Measurements from ENCODE around the gene ACTL7B.
A peak's percentile ranks its signal among the peaks of the same experiment; 100 is the strongest.
"Not testable (repeated sequence)": the region's sequence is repeated elsewhere in the genome, so short reads cannot be mapped to it uniquely, and the experiment has no call there.

The ACTL7B gene

DNA sequence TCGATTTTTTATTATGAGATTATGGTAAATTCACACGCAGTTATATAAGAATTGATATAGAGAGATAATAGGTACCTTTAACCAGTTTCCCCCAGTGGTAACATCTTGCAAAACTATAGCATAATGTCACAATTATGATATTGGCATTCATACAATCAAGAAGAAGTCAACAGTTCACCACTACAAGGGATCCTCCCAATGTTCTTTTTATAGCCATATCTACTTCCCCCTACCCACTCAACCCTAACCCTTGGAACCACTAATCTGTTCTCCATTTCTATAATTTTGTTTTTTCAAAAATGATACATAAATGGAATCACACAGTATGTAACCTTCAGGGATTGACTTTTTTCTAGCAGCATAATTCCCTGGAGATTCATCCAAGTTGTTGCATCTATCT, 9.8 kb downstream of the ACTL7B start:
- no peak for DNase-seq (ENCODE audit: low read depth in 4 of 4, low spot score in 1 of 4)

GRCh38 chr9:108845507-108845906, 10.3 kb downstream of the ACTL7B start:
- DNase-seq (ENCODE audit: low read depth in 4 of 4, low spot score in 1 of 4), result no peak

DNA sequence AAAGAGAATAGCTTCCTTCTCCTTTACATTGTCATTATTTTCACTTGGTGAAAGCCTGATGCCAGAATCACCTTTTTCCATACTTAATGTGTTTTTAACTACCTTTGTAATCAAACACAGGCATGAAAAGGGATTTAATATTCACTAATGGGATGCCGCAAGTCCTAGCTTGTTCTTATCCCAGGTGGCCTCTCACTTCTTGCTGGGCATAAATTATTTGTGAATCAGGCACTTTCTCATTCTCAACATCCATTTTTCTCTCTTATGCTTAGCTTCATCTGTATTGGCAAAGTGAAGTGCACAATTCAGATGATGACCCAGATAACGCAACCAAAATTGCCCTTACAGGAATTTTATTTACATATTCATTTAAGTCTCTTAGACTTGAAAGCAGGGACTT, 10.9 kb downstream of the ACTL7B start:
- no peak for DNase-seq (ENCODE audit: low read depth in 4 of 4, low spot score in 1 of 4)

GRCh38 chr9:108844391-108844790, 11.4 kb downstream of the ACTL7B start:
- no peak for DNase-seq (ENCODE audit: low read depth in 4 of 4, low spot score in 1 of 4)

DNA sequence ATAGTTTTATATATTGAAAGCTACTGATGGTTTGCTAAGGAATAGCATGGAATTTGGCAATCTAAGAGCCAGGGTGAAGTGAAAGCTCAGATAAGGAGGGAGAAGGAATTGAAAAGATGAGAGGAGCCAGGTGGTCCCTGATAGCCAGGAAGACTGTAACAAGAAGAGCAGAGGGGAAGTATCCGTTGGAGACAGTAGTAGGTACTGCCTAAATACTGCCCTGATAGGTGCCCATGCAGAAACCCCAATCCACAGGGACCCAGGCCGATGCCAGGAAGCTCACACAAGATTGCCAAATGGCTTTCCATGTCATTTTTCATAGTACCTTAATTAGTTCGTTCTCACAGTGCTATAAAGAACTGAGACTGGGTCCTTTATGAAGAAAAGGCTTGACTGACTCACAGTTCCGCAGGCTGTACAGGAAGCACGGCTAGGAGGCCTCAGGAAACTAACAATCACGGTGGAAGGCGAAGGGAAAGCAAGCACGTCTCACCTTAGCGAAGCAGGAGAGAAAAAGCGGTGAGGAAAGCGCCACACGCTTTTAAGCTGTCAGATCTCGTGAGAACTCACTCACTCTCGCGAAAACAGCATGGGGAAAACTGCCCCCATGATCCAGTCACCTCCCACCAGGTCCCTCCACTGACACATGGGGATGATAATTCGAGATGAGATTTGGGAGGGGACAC, 13.0 kb downstream of the ACTL7B start:
- DNase-seq (ENCODE audit: low read depth in 4 of 4, low spot score in 1 of 4), result peak in 1 of 4 experiments; percentile 0

- not testable (repeated sequence) for DNase-seq (ENCODE audit: low read depth in 4 of 4, low spot score in 1 of 4)
These were observed 16.2 kb downstream of the ACTL7B start for GRCh38 chr9:108839561-108839960.

GRCh38 chr9:108838017-108838416, 17.8 kb downstream of the ACTL7B start:
- no peak for DNase-seq (ENCODE audit: low read depth in 4 of 4, low spot score in 1 of 4)

- DNase-seq (ENCODE audit: low read depth in 4 of 4, low spot score in 1 of 4), result no peak
These were observed 18.3 kb downstream of the ACTL7B start for GRCh38 chr9:108837530-108837929.

DNA sequence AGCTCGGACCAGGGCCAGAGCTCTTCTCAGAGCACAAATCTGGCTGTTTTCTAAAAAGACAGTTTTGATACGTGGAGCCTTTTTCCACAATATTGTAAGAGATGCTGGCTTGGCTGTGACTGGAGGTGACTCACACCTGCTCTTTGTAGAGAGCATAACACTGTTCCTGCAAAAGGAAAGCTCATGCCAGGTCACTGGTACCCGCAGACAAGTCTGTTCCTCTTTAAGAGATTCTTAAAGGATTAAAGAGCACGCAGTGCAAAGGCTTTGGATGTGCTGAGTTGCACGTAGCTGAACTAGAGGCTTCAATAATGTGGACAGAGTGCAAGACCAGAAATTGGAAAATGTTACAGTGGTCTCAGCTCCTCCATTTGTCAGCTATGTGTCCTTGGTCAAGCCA, 19.0 kb downstream of the ACTL7B start:
- no peak for DNase-seq (ENCODE audit: low read depth in 4 of 4, low spot score in 1 of 4)

DNA sequence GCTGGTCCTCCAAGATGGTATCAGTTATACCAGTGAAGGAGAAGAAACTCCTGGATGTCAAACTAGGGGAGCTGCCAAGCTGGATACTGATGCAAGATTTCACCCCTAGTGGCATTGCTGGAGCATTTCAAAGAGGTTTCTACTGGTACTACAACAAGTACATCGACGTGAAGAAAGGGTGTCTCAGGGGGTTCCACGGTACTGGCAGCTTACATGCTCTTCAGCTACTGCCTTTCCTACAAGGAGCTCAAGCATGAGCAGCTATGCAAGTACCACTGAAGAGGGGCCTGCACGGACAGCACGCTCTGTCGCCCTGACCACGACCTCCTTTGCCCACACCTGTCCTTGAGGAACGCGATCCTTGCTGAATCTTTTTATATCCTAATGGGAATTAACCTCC, 19.5 kb downstream of the ACTL7B start:
- DNase-seq (ENCODE audit: low read depth in 4 of 4, low spot score in 1 of 4), result no peak

- DNase-seq (ENCODE audit: low read depth in 4 of 4, low spot score in 1 of 4), result no peak
These were observed 20.0 kb downstream of the ACTL7B start for GRCh38 chr9:108835831-108836230.

DNA sequence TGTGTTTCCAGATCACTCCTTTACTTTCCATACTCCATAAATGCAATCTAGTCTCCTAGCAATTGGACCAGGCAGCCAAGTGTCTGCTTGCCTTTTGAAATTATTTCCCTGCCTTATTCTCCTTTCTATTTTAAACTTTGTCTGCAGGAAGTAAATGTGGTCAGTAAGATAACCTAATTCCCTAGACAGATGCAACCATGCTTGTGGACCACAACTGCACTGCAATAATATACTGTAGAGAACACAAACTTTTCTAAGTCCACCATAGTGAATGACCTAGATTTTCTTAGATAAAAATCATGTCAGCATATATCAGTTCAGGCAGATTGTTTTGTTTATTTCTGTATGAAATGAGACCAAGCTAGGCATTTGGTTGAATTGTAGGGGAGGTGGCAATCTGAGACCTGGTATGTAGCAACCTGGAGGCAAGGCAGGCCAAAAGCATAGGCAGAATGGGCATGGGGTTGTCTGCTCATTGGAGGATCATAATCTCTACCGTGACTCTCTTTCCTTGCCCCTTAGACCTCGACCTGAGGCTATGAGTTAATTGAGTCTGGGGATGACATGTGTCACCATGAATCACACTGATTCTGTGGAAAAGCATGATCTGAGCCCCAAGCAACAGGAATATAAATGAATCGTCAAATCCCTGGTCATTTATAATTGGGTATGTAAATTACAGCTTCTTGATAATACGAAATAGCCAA, 20.7 kb downstream of the ACTL7B start:
- DNase-seq (ENCODE audit: low read depth in 4 of 4, low spot score in 1 of 4), result no peak

- DNase-seq (ENCODE audit: low read depth in 4 of 4, low spot score in 1 of 4), result no peak
These were observed 23.6 kb downstream of the ACTL7B start for GRCh38 chr9:108832179-108832500.

DNA sequence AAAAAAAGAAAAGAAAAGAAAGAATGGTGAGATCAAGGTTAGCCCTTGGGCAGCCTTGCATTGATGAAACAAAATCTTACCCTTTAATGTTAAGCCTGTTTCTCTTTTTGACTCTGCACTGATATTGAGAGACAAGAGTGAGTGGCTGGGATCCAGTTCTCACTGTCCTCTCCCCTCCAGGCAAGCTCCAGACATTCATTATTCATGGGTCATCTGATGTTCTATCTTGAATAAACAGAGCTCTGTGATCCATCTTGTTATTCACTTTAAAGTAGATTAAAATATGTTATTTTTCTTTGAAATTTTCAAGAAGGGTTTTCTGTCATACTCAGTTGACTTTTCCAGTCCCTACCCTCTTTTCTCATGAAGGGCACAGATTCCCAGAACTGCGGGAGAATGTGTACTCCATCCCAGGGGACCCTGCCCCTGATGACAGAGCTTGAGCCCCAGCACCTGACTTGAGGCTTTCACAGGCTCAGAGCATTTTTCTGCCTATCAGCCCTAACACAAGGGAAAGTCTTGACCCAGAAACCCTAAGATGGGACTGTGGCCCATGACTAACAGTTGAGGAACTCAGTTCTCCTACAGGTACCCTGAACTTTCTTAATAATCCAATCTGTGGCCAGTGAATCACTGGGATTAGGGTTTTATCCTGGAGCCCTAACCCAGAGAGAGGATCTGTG, 24.1 kb downstream of the ACTL7B start:
- DNase-seq (ENCODE audit: low read depth in 4 of 4, low spot score in 1 of 4), result no peak

DNA sequence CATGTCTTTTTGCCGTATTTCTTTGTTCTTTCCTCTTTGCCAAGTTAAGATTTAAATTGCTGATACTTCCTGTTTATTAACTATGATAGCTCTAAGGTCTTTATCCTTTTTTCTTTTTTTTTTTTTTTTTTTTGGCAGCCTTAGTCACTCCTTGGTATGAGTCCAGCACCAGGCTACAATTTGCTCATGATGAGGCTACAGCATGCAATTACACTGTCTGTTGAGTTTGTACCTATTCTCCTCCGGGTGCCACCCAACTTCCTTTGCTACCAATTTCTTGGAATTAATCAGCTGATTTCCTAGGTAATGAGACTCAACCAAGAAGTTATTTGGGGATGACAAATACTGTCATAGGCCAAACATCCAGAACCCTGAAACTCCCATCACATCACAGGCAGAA, 25.5 kb downstream of the ACTL7B start:
- no peak for DNase-seq (ENCODE audit: low read depth in 4 of 4, low spot score in 1 of 4)

DNA sequence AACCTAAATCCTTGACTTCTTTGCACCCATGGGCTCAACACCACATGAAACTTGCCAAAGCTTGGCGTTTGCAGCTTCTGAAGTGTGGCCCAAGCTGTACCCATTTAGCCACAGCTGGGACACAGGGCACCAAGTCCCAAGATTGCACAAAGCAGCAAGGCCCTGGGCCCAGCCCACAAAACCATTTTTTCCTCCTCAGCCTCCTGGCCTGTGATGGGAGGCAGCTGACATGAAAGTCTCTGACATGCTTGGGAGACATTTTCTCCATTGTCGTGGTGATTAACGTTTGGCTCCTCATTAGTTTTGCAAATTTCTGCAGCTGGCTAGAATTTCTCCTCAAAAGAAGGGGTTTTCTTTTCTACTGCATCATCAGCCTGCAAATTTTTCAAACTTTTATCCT, 32.0 kb downstream of the ACTL7B start:
- DNase-seq (ENCODE audit: low read depth in 4 of 4, low spot score in 1 of 4), result no peak

- DNase-seq (ENCODE audit: low read depth in 4 of 4, low spot score in 1 of 4), result no peak
These were observed 39.7 kb downstream of the ACTL7B start for GRCh38 chr9:108816037-108816436.

DNA sequence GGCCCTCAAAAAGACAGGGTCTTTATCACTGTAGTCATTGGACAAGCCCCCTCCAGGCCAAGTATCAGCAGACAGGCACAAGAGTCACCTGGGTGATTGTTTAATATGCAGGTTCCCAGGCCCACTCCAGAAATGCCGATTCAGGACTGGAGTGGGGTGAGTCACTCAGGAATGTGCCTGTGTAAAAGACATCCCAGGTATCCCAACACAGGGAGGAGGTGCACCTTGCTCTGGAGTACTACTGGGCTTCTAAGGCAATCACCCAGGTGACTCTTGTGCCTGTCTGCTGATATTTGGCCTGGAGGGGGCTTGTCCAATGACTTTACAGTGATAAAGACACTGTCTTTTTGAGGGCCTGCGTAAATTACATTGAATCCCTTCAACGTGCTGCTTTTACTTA, 40.6 kb downstream of the ACTL7B start:
- DNase-seq (ENCODE audit: low read depth in 4 of 4, low spot score in 1 of 4), result no peak

DNA sequence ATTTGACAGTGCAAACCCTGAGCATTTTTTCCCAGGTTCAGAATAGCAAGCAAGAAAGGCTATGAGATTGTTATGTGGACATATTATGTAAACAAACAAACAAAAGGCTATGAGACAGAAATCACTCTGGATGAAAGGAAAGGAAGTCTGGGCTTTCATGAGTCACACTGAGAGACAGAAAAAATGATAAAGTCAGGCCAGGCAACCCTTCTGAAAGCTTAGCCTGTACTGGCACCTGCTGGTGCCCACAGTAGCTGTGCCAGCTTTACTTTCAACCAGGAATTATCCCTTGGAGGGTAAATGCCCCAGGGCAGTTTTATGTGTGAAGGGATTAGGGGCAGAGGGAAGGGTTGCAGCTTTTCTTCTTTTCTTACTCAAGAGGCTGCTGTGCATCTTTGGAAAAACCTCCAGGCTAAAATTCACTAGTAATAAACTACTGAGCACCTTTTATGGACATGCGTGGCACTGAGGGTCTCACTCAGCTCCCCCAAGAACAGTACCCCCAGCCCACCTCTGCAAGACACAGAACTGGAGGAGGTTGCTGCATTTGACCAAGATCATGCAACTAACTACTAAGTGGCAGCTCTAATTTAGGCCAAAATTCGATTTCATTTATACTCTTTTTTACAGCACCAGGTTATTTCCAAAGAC, 41.7 kb downstream of the ACTL7B start:
- DNase-seq (ENCODE audit: low read depth in 4 of 4, low spot score in 1 of 4), result no peak

DNA sequence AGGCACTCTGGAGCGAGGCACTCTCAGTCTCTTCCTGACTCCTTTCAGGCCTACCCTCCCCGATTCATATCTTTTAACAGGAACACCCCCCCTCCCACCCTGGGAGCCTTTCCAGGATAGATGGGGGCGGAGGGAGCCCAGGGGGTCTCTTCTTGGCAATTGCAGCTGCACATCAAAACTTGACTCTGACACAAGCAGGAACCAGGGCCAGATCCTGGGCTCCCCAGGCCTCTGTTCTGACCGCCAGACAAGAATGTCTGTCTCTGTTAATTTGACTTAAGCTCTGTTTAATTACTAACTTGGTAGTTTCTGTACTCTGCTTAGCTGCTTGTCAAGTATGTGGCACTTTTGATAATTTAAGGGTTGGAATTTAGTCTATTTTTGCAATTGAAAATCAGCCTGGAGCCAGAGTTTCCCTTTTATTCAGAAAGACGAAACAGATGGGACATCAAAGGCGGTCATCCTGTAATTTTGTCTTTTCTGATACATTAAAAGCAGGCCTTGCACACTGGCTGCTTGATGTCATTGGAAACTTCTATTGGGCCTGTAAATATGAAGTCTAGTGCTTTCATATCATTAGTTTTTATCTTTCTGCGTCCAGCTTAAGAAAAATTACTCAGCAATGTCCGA, 43.3 kb downstream of the ACTL7B start:
- DNase-seq (ENCODE audit: low read depth in 4 of 4, low spot score in 1 of 4), result no peak

- no peak for DNase-seq (ENCODE audit: low read depth in 4 of 4, low spot score in 1 of 4)
These were observed 43.8 kb downstream of the ACTL7B start for GRCh38 chr9:108811944-108812343.

- DNase-seq (ENCODE audit: low read depth in 4 of 4, low spot score in 1 of 4), result no peak
These were observed 46.5 kb downstream of the ACTL7B start for GRCh38 chr9:108809269-108809668.
